T47D (cell line): ENCODE measurements around the gene ADARB2.

Experiments
- DNase-seq, 2 experiments: peaks; one replicate each; pipeline versions ENCODE4 v3.0.0 to v3.0.0-alpha.2; 2011 to 2012; ENCODE audit warnings: low read depth in 1 of 2, low spot score in 1 of 2
- JUND ChIP-seq: IDR thresholded peaks from 2 replicates; pipeline ENCODE4 v1.6.1; 2012; ENCODE audit warnings: low read depth
- in situ Hi-C: cut with HindIII; loops from 2 replicates; pipeline ENCODE4 v1.10.0; 2016; ENCODE audit warnings: low sequenced_read_pairs, low pct_unique_long_range_greater_than_20kb

Gene ADARB2

DNA sequence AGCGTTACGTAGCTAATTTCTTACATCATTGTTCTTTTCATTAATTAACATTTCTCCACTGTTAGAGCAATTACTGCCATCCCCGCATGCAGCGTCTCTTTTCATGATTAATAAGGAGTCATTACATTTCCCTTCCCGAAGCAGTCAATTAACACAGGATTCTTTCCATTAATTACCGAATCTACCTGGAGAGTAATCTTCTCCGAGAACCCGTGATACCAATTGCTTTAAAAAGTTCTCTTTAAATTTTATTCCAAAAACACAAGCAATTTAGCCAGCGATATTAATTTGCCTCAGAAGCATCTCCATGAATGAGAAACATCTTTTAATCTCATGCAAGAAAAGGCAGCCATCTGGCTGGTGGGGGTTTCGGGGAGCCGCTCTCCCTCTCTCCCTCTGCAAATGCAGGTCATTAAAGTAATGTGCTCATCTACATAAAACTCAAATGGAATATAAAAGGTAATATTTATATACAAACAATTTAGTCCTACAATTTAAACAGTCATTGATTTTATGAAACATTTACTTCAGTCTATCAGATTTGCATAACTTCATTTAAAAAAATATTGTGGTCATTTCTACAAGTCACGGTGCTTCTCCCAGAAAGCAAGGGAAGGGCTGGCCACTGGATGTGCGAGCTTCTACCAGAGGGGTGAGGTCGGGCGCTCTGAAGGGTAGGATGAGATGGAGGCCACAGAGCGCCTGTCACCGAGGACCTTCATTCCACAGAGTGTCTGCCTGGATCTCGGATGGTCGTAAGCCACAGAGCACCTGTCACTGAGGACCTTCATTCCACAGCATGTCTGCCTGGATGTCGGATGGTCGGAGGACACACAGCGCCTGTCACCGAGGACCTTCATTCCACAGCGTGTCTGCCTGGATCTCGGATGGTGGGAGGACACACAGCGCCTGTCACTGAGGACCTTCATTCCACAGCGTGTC, 536.2 kb downstream of the ADARB2 start:
- TF ChIP-seq JUND: no peak
- in situ Hi-C loops: no loop called here
- DNase-seq: no peak

DNA sequence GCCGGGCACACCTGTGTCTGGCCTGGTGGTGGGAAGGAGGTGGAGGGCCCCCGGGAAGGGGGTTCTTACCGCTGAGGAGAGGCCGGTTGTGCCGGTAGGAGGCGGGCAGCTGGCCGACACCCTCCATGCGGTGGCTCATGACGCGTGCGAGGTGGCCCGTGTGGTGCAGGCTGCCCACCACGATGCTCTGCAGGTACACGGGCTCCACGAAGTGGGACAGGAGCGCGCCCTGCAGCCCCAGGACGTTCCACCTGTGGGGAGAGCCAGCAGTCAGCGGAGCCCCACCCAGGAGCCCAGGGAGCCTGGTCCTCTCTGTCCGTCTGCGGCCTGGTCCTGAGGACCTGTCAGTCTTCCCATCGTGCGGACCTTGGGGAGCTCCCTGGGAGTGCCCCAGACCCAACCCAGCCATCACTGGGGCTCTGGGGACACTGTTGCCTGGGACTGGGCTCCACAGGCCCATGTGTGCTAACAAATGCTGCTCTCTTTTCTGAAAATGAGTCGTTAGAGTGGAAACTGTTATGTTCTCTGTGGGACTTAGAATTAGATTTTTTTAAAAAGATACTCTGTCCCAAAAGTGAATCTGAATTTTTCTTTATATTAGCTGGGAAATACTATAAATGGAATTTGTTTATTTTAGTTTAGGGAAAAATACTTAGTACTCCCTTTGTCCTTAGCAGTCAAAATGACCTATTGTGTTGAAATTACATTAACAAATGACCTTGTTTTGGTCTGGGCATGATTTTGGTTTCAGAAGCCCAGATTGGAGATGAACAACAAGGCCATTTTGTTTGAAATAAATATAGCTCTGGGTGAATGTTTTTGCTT, 537.2 kb downstream of the ADARB2 start:
- no peak for DNase-seq
- in situ Hi-C loops: no loop called here
- no peak for TF ChIP-seq JUND

- in situ Hi-C loops: no loop called here
- no peak for DNase-seq
- TF ChIP-seq JUND: no peak
Observed at GRCh38 chr10:1199345-1199673, 538.0 kb downstream of the ADARB2 start.

GRCh38 chr10:1198453-1199344, 538.6 kb downstream of the ADARB2 start:
- TF ChIP-seq JUND: no peak
- in situ Hi-C loops: no loop called here
- DNase-seq: no peak

GRCh38 chr10:1197384-1197783, 539.9 kb downstream of the ADARB2 start:
- in situ Hi-C loops: no loop called here
- TF ChIP-seq JUND: no peak
- no peak for DNase-seq

DNA sequence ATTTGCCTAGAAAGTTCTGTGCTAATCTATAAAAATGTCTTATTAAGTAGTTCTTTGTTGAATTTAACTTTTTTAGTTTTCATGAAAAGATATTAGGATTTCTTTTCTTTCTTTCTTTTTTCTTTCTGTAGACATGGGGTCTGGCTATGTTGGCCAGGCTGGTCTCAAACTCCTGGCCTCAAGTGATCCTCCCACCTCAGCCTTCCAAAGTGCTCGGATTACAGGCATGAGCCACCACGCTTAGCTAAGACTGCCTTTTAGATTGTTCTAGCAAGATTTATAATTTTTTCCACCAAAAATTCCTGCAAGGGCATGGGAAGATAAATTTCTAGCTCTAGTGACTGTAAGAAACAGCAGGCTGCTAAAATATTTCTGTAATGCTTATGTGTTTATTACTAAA, 540.7 kb downstream of the ADARB2 start:
- no peak for TF ChIP-seq JUND
- no peak for DNase-seq
- in situ Hi-C loops: no loop called here

- no peak for DNase-seq
- in situ Hi-C loops: no loop called here
- no peak for TF ChIP-seq JUND
Observed at GRCh38 chr10:1195828-1196227, 541.5 kb downstream of the ADARB2 start.

GRCh38 chr10:1194161-1194560, 543.2 kb downstream of the ADARB2 start:
- in situ Hi-C loops: no loop called here
- DNase-seq: no peak
- TF ChIP-seq JUND: no peak

DNA sequence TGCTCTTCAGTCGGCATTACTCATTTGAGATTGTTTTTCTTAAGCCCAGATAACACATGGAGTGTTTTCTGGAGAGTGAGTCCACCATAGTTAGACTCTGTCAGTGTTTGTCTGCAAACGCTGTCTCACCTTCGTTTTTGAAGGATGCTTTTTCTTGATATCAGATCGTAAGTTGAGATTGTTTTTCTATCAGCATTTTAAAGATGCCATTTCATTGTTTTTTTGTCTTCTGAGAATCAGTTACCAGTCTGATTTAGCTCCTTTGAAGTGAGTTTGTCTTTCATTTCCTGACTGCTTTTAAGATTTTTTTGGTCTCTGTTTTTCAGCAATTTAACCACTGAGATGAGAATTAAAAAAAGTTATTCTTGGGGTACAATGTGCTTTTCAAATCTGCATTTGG, 543.8 kb downstream of the ADARB2 start:
- in situ Hi-C loops: no loop called here
- DNase-seq: no peak
- TF ChIP-seq JUND: no peak

DNA sequence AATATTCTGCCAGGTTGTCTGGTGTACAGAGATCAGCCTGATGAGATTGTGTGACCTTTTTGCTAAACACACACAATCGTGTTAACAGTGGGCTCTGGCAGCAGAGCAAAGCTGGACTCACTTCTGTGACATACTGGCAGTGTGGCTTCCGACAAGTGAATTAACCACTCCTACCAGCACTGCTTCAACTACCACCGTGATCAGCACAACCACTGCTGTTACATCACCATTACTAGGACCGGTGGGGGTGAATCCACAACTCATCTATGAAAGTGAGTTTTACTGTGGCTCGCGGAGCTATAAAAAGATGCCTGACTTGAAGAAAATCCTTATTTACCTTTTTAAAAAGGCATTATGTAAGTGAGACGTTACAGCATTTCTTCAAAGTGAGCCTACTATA, 545.6 kb downstream of the ADARB2 start:
- in situ Hi-C loops: no loop called here
- TF ChIP-seq JUND: no peak
- no peak for DNase-seq

GRCh38 chr10:1190791-1191490, 546.4 kb downstream of the ADARB2 start:
- TF ChIP-seq JUND: no peak
- DNase-seq: no peak
- in situ Hi-C loops: no loop called here

DNA sequence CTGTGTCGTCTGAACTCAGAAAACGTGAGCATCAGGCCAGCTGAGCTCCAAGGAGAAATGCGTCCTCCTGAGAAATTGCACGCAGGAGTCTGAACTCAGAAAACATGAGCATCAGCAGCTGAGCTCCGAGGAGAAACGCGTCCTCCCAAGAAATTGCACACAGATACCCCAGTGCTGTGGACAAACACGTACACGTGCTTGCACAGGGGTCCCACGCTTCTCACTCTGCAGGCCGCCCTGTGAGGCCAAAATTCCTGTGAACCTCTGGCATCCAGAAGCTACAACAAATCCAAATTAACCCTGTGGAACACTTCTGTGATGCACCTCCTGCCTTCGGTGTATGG, 547.3 kb downstream of the ADARB2 start:
- DNase-seq: no peak
- no peak for TF ChIP-seq JUND
- in situ Hi-C loops: no loop called here
